GM18519 (cell line): Measurements from ENCODE around the gene ABHD12.
"Not testable (repeated sequence)": the region's sequence is repeated elsewhere in the genome, so short reads cannot be mapped to it uniquely, and the experiment has no call there.

Experiments
- ATAC-seq: cut with Tn5 transposase; IDR thresholded peaks from one replicate; pipeline ENCODE4 v1.9.1; 2021; ENCODE audit warnings: mild to moderate bottlenecking, moderate library complexity; ENCODE audit not compliant: unreplicated experiment, low FRiP score

Gene ABHD12

DNA sequence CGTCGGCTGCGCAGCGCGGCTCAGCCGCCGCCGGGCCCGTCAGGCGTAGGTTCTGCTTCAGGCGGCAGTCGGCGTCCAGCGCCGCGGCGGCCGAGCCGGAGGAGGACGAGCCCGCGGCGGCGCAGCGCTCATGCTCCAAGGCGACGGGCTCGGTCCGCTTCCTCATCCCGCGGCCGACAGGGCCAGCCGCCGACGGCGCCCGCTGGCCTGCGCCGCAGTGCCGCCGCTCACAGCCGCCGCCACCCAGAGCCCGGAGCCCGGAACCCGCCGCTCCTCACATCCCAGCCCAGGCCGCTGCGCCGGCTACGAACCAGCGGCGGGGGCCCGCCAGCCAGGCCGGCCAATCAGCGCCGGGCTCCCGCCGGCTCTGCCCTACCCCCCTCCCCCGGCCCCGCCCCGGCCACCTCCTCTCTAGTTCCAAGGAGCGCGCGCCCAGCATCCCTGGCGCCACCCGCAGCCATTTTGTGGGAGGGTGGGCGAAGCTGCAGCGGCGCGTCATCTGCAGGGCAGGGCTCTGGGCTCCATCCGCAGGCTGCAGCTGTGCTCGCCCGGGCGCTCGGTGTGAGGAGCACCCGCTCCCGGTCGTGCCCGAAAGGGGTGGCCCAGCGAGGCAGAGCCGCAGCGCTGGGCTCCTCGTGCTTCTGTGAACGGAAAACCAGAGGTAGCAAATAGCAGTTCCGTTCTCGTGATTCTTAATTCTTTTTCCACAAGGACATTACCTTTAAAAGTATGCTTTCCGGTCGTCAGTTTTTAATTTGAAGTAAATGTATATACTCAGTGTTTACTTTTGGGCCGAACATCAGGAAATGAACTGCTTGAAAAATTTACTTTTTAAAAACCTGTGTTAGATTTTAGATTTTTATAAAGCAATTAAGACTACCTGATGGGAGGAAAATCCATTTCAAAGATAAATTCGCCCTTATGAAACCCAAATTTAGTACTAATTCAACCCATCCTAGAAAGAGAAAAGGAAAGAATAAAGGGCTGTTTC lies at the start of gene ABHD12:
Gene ABHD12 (minus strand): TSS at position 298 of the 991 bp plus-strand sequence. CDS start 132 bp downstream, at position 166.
- ATAC-seq, result peak; percentile 93

DNA sequence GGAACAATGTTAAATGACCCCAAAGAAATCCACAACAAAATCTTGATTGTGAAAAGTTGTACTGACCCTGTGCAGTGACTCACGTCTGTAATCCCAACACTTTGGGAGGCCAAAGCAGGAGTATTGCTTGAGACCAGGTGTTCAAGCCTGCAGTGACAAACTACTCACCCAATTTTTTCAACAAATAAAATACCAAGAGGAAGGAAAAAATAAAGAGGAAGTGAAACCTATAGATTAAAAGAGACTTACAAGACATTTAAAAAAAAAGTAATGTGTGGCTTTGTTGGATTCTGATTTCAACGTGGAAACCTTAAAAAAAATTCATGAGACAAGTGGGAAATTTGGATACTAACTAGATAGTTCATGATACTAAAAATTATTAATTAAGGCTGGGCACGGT lies 48.7 kb upstream of the ABHD12 start:
- ATAC-seq, result no peak

- ATAC-seq, result no peak
Observed at GRCh38 chr20:25437153-25437581, 46.5 kb upstream of the ABHD12 start.

DNA sequence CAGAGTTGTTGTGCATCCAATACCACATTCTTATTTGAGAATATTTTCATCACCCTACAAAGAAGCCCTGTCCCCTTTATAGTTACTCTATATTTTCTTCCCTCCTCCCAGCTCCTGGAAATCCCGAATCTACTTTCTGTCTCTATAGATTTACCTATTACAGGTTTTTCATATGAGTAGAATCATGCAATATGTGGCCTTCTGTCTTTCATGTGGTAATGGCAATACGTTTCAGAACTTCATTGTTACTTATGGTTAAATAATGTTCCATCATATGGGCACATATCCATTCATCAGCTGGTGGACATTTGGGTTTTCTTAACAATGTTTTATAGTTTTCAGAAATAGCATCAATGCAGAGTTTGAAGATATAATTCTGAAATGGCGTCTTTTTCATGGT lies 33.9 kb upstream of the ABHD12 start:
- ATAC-seq, result no peak

DNA sequence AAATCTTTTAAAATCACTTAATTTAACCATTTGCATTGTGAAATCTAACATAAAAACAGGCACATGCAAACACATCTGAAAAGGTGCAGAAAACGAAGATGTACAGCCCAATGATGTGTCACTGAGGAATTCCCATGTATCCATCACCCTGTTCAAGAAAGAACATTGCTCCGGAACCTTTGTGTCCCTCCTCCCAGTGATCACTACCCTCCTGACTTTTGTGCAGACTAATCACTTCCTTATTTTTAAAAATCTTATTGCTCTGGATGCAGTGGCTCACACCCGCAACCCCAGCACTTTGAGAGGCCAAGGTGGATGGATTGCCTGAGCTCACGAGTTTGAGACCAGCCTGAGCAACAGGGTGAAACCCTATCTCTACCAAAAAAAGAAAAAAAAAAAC lies 31.4 kb upstream of the ABHD12 start:
- no peak for ATAC-seq

DNA sequence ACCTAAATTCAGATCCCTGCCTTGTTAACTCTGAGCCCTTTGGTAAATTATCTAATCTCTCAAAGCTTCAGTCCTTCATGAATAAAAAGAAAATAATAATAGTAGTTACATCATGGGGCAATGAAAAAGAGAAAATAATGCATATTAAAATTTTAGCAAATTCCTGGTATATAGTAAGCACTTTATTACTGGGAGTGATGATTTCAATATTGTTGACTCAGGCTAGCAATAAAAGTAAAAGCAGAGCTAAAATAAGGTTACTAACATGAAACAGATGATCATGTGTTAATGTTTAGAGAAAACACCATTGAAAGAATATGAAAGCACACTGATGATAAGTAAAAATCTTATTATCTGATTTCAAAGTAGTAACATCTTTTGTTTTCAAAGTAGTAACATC lies 30.5 kb upstream of the ABHD12 start:
- no peak for ATAC-seq

DNA sequence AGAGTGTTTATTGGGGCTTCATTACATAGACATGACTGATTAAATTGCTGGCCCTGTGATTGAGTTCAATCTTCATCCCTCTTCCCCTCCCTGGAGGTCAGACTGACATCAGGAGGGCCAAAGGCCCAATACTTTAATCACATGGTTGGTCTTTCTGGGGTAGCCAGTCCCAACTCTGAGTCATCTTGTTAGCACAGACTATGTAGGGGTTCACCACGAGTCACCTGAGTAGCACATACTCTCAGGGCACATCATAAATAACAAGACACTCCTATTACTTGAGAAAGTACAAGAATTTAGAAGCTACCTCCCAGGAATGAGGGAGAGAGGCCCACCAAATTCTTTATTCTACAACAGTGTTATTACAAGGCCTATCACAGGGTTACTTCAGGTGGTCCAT lies 28.1 kb upstream of the ABHD12 start:
- no peak for ATAC-seq

DNA sequence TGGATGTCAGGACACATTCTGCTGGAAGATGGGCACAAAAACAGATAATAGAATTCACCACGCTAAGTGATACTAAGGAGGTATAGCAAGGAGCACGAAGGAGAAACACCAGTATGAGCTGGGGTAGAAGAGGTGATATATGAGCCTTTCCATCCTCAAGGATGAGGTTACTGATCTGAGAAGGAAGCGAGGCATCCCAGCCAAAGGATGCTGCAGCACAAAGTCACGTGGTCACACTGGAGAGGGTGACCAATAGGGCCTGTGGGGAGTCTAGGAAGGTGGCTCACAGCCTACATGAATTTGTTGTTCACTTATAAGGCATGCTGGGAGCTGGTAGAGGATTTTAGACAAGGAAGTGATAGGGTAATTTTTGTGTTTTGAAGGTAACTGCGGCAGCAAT lies 18.3 kb upstream of the ABHD12 start:
- ATAC-seq, result no peak

GRCh38 chr20:25408170-25408547 lies 17.5 kb upstream of the ABHD12 start:
- no peak for ATAC-seq

DNA sequence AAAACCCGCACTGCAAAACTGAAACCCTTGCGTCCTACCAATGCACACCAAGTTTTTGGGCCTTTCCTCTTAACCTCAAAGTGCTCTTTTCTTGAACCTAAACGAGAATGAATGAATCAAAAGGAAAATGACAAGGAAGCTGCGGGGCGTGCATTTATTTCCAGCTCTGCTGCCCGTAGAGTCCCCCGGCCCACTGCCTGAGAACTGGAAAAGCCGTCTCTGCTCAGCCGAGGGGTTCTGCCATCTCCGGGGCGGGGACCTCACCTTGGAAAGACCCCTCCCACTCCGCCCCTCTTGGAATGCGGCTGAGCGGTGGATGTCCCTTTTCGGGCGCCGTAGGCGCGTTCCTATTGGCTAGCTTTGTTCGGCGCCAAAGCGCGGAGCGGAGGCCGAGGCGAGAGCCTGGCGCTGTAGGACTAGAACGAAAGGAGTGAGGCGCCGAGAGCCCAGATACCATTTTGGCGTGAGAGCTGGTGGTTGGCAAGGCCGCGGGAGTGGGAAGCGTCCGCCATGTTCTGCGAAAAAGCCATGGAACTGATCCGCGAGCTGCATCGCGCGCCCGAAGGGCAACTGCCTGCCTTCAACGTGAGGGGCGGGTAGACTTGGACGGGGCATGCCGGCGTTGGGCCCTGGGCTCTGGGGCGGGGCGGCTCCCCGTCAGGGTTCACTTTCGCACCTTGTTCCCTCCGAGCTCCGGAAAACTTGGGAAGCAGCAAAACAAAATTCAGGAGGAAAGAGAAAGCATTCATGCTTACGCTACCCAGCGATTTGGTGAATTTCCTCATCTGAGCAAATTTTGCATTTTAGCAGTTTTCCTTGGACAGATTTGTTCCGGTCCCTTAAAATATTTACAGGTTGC lies 16.9 kb upstream of the ABHD12 start, which contains the start of gene GINS1:
Gene GINS1 (plus strand): TSS at position 363 of the 859 bp plus-strand sequence. CDS start 148 bp downstream, at position 511.
- peak; percentile 68 for ATAC-seq

- ATAC-seq, result no peak
Observed at GRCh38 chr20:25402583-25402982, 11.9 kb upstream of the ABHD12 start.

GRCh38 chr20:25400291-25400732 lies 9.7 kb upstream of the ABHD12 start:
- not testable (repeated sequence) for ATAC-seq

- no peak for ATAC-seq
Observed at GRCh38 chr20:25399037-25399430, 8.4 kb upstream of the ABHD12 start.

DNA sequence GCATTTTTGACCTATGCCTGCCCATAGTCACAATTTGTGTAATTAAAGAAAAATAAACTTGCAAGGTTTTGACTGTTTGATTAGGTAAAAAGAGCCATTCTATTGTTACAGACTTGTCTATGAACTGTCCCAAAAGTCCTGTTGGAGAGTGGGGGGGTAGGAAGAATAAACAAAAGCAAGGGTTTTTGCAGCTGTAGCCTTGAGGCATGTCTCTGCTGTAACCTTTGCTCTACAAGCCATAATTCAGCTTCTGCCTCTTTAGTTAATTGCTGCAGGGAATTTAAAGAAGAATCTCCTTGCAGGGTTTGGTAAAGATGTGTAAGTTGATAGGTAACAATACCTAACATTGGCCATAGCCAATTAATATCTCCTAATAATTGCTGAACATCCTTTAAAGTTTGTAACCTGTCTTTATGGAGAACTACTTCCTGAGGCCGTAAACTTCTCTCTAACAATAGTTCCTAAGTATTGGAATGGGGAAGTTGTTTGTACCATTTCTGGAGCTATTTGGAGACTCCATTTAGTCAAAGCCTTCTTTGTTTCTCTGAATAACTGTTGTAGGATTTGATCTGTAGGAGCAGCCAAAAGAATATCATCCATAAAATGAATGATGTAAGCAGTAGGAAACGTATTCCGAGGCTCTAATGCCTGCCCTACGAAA lies 7.9 kb upstream of the ABHD12 start:
- ATAC-seq, result no peak

DNA sequence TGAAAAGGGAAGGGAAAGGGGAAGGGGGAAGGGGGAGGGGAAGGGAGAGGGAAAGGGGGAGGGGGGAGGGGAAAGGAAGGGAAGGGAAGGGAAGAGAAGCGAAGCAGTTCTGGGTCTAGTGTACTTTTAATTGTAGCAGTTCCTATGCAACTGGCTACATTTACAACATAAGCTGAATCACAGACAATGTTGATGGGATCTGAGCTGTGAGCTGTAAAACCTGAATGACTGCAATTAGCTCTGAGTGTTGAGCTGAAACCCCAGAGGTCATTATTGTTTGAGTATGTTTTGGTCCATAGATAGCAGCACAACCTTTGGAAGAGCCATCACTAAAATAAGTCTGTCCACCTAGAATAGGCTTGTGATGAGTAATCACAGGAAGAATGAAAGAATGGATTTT lies 7.2 kb upstream of the ABHD12 start:
- no peak for ATAC-seq

DNA sequence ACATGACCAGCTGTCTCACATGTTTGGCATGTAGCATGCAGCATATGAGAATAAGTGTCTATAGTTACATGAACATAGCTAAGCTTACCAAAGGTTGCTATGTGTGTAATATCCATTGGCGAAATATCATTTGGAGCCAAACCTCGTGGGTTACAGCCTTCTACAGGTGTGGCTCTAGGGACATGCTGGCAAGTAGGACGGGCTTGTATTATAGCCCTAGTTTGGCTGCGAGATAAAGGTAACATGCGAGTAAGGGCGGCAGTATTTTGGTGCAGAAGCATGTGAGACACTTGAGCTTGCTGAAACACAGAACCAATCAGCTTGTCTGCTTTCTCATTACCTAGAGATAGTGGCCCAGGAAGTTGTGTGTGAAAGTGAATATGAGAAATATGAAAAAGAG lies 6.5 kb upstream of the ABHD12 start:
- ATAC-seq, result no peak

DNA sequence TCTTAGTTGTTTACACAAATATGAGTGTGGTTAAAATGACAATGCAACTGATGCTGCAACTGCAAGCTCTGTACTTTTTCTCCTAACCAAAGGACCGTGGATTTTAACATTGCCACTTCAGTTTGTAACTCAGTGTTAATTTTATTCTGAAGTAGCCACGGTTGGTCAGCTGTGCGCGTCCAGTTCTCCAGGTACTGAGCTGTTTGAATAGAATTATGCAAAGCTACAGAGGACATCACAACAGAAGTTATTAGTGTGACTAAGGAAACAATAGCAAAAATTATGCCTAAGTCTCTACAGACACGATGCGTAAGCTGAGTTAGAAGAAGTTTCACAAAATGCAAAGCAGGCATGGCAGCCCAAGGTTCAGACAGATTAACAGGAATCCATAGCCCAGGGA lies 4.4 kb upstream of the ABHD12 start:
- no peak for ATAC-seq

DNA sequence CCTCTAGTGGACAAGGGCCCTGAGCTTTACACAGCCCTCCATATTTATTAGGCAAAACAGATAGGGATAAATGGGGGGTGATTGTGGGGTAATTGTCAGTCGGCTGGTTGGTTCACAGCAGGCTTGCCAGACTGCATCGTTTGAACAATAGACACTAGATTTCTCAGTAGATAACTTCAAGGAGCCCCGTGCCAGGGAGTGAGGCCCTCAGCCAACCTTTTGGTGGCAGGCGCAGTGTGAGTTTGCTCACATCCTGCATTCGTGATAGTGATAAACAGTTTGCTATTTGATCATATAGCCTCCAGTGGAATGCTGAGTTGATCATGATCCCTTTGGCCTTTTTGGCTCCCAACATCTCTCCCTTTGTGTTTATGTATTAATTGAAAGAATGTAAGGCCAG lies 3.6 kb upstream of the ABHD12 start:
- ATAC-seq, result no peak

DNA sequence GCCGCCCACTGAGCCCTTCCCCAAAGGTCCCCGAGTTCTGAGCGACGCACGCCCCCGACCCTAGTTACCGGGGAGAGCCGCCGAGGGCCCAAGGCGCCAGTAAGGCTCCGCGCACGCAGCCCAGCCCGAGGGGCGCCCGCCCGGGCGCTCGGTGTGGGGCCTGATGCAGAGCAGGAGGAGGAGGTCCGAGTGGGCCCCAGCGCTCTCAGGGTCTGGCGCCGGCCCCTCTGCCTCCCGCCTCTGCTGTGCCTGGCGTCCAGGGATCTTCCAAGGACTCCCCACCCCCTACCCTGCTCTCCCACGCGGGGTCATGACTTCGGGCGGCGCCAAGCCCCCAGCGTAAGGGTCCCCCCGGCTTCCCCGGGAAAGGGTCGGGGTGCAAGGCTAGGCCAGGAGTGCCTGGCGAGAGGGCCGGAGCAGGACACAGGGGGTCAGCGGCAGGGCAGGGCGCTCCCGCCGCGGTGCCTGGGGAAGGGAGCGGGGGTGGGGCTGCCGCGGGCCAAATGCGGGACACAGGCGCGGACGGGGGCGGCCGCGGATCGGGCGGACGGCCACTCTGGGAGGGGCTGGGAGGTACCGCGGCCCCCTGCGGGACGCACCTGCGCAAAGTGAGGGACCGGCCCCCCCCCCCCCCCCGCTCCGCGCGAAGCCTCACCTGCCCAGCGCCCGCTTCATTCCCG lies 637 bp downstream of the ABHD12 start:
- no peak for ATAC-seq

- ATAC-seq, result no peak
Observed at GRCh38 chr20:25389401-25389857, 1.2 kb downstream of the ABHD12 start.
